Stimulated activated CD8-positive, alpha-beta memory T cell treated with anti-CD3 and anti-CD28 coated beads, Interleukin-2, amount 100 ng/mL, for 1 hour (primary cell): ENCODE measurements around the gene FLNB.

Experiments
- DNase-seq, 2 donors: peaks; one replicate each; pipeline ENCODE4 v3.0.0-alpha.2; 2020; ENCODE audit warnings: low read depth in 2 of 2

Gene FLNB

DNA sequence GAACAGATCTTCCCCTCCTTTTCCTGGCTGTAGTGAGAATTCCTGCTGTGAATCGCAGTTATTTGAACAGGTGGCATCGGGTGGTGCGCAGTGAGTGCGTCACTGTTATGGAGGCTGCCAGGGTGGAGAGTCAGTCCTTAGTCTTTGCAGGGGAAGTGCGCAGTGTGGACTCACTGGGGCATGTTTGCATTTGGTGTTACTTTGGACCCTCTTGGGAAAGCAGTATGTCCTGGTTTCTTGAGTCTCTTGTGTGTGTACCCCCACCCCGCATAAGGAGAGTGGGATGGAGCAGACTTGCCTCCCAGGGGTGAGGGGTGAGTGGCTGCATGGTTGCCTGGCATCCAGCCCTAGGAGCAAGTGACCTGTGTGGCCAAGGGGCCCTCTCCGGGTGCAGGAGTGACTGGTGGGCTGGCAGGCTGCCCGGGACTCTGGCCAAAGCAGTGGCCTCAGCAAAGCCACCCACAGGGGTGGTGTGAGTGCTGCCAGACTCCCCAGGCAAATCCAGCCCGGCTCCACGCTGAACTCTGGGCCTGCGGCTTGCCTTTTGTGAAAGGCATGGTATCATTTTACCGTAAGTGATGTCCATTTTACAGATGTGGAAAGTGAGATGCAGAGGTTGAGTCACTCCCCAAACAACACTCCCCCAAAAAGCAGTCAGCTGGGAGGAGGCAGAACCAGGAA, 156.1 kb downstream of the FLNB start:
- no peak for DNase-seq

DNA sequence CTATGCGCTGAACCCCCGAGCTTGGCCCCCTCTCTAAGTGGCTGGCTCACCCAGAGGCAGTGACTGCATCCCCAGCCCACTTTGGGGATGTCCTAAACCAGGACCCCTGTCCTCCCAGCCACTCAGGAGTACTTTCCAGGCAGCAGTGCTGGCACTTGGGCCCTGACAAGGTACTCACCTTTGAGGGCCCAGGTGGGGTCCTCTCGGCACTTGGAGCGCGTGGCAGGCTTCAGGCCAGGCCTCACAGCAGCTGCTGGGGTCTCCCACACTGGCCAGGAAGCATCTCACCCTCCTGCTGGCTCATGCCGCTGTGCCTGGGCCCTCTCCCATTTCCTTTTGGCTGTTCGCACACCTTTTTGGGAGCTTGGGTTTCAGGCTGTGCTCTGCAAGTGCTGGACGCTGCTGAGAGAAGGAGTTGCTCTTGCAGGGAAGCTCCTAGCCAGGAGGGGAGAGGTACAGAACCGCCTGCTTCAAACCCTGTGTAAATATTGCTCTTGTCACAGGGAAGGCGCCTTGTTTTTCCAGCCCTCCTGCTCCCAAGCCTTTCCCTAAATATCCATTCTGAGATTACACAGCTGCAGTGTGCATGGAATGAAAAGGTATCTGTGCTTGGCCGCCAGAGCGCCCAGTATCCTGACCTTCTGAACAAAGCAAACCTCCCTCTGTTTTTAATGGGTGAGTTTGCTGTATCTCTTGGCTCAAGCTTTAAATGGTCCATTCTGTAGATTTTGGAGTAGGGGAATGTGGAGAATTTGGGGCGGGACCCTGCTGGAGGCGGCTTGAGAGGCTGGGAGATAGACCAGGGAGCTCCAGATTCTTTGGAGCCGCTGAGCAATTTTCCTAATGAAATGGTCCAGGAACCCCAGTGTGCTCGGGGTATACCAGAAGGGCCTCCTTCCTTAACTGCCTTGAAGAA, 156.9 kb downstream of the FLNB start:
- no peak for DNase-seq

DNA sequence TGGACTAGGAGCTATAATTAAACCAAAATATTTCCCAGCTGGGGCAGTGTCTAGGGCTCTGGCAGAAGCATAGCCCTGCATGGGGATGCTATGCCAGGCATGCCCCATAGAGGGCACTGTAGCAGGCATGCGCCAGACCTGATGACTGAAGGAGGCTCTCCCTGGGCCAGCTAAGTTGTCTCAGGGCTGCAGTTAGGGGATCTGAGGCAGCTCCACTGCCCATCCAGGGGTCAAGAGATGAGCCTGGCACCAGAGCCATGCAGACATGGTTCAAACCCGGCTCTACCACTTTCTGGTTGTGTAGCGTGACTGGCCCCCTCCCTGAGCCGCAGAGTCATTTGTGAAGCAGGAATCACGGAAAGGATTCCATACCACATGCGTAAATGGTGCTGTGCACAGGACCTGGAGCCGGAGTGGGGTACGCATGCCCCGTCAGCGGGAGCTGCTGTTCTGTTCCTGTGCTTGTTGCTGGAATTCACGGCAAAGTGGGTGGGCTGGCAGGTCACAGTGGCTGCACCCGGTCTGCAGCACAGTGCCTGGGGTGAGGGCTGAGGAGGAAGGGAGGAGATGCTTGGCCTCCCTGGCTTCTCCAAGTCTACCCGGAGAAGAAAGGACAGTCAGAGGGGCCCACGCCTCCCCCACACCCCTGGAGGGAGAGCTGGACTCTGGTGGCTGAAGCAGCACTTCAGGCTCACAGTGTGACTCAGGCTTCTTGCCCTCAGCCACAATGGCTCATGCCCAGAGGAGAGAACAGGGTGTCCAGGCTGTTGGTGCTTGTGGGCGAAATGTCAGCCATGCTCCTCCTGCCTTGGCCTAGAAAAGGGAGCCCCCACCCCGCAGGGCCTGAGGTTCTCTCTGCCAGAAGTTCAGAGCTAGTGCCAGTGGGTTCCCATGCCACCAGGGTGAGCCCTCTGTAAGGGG, 159.5 kb downstream of the FLNB start:
- DNase-seq: peak; percentile 18 to 23

DNA sequence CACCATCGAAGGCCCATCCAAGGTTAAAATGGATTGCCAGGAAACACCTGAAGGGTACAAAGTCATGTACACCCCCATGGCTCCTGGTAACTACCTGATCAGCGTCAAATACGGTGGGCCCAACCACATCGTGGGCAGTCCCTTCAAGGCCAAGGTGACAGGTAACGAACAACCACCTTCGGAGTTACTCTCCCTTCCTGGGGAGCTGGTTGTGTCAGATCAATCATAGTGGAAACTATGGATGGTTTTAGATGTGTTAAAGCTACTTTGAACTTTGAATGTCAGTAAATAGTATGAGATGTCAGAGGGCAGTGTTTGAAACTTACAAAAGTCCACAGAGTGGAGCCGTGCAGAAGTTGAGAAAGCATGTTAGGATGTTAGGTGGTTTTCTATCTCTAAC, 160.3 kb downstream of the FLNB start:
- no peak for DNase-seq

DNA sequence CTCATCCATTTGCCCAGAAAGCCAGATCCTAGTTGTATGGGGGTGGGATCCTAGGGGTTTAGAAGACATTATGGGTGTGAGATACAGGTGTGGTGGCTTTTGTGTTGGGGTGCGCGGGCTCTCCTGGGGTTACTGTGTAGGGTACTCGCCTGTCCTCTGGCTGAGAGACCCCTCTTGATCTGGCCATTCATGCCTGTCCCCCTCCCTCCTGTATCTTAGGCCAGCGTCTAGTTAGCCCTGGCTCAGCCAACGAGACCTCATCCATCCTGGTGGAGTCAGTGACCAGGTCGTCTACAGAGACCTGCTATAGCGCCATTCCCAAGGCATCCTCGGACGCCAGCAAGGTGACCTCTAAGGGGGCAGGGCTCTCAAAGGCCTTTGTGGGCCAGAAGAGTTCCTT, 161.1 kb downstream of the FLNB start:
- no peak for DNase-seq

DNA sequence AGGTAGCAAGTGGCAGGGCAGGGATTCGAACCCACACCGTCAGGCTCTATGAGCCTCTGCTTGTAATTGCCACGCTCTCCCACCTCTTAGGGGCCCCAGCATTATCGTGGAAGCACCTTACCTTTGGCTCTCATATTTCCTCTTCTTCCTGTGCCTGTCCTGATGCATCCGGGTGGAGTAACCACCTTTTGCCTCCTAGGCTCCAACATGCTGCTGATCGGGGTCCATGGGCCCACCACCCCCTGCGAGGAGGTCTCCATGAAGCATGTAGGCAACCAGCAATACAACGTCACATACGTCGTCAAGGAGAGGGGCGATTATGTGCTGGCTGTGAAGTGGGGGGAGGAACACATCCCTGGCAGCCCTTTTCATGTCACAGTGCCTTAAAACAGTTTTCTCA, 162.2 kb downstream of the FLNB start:
- DNase-seq: no peak

DNA sequence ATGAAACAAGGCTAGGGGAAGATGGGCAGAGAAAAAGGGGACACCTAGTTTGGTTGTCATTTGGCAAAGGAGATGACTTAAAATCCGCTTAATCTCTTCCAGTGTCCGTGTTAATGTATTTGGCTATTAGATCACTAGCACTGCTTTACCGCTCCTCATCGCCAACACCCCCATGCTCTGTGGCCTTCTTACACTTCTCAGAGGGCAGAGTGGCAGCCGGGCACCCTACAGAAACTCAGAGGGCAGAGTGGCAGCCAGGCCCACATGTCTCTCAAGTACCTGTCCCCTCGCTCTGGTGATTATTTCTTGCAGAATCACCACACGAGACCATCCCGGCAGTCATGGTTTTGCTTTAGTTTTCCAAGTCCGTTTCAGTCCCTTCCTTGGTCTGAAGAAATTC, 162.9 kb downstream of the FLNB start:
- no peak for DNase-seq

DNA sequence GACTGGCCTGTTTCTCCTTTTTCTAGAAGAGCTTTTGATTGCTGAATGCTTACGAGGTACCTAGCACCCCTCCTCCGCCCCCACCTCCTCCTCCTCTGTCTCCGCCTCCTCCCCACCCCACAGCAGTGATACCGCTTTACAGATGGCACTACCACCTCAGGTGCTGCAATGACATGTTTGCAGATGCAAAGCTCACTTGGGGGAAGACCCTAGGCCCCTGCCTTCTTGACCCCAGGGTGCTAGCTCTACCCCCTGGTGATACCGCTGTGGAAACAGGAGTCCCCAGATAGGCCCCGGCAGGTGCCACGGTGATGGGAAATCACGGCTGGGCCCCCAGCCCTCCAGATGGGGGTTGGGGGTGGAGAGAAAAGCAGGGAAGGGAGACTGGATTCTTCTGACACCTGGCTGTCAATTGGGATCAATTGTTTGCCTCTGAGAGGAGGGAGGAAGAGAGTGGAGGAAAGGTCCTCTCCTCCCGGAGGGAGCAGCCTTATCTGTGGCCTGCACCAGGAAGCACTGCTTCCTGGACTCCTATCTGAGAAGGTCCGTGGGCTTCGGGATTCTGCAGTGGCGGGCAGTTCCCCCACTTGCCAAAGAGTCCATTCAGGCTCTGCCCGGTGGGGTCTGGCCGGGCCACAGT, 164.9 kb downstream of the FLNB start:
- no peak for DNase-seq

DNA sequence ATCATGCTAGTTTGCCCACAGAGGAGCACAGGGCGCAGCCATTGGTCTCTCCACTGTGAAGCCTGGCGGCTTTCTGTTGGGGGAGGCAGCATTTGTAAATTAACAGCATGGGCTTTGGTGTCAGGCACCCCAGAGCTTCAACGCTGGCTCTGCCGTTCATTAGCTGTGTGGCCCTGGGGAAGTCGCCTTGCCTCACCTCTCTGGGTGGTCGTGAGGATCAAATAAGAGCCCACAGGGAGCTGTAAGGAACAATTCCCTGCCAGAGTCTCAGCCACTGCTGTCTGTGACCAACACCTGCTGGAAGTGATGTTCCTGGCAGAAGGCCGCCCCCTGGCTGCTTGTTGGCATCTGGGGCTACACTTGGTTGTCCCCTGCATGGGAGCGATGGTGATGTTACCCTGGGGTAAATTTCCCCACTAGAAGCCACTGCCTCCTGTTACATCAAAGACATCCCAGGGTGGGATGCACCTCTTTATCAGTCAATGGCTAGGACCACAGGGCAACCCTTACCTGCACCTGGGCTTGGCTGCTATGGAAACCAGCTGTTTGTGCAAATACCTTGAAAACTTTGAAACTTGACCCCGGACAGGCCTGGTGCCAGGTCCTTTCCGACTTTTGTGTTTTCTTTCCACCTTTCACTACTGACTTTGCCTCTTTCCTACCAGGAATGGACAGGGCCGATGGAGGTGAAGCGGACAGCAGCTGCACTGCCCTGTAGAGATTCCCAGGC, 165.6 kb downstream of the FLNB start:
- no peak for DNase-seq

DNA sequence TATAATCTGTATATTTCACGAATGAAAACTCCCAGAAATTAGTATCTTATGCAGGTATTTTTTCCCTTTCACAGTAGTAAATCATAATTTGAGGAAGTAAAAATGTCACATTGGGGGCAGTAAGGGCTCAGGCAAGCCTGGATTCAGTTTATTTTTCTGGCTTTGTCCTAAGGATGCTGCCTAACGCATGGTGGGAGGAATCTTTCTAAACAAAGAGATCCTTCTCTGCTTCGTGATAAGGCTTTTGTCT, 166.9 kb downstream of the FLNB start:
- no peak for DNase-seq

DNA sequence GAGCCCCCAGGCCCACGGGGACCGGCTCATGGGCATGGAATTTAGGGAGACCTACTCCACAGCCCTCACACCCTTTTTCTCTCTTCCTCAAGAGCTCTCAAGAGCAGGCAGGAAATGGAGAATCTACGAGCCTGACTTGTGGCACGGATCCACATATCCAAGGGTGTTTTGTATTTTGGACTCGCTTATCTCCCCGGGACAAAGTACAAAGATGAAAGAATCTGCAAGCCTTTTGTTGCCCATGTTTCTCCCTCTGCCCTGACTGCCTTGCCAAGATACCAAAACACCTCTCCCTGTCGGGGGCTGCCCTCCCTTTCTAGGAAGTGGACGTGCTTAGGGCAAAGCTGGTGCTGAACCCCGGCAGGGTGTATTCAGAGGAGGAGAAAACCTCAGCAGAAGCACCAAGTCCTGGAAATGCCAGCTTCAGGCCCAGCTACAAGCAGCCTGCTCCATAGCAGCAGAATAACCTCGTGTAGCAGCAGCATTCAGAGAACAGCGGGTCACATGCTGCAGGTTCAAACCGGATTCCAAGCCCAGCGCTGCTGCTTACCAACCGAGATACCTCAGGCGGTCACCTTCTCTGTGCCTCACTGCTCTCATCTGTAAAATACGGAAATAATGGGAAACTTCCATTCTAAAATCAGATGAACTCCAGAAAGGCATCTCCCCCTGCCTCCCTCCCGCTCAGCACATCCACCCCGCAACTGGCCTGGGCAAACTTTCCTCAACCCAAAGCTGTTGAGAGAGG, 167.4 kb downstream of the FLNB start:
- no peak for DNase-seq

DNA sequence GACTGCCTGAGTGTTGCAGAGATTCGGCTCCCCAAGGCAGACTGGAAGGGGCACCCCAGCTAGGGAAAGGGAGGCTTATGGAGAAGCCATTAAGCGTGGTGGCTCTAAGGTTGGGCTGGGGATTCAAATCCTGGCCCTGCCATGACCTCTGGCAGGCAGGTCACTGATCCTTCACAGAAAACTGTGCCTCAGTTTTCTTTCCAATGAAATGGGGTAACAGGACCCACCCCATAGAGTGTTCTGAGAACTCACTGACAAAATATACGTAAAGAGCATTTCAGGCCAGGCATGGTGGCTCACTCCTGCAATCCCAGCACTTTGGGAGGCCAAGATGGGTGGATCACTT, 167.9 kb downstream of the FLNB start:
- no peak for DNase-seq

DNA sequence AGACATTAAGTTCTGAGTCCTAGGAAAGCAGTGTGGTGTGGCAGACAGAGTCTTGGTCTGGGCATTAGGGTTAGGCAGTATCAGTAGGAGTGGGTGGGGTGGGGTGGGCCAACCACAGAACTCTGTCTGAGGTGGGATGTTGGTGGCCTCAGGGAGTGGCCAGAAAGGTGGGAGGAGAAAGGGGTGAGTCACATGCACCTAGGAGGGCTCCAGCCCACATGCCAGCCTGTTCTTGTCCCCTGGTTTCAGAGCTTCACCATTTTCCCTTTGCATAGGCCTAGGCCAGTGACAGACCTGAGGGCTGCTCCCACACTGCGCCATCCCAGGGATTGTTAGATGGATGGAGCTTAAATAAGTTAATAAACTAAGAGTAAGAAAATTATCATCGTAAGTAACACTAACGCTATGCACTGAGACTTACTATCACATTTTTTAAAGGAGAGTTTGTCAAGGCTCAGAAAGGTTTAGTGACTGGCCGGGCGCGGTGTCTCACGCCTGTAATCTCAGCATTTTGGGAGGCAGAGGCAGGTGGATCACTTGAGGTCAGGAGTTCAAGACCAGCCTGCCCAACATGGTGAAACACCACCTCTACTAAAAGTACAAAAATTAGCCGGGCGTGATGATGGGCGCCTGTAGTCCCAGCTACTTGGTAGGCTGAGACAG, 168.7 kb downstream of the FLNB start:
- no peak for DNase-seq

DNA sequence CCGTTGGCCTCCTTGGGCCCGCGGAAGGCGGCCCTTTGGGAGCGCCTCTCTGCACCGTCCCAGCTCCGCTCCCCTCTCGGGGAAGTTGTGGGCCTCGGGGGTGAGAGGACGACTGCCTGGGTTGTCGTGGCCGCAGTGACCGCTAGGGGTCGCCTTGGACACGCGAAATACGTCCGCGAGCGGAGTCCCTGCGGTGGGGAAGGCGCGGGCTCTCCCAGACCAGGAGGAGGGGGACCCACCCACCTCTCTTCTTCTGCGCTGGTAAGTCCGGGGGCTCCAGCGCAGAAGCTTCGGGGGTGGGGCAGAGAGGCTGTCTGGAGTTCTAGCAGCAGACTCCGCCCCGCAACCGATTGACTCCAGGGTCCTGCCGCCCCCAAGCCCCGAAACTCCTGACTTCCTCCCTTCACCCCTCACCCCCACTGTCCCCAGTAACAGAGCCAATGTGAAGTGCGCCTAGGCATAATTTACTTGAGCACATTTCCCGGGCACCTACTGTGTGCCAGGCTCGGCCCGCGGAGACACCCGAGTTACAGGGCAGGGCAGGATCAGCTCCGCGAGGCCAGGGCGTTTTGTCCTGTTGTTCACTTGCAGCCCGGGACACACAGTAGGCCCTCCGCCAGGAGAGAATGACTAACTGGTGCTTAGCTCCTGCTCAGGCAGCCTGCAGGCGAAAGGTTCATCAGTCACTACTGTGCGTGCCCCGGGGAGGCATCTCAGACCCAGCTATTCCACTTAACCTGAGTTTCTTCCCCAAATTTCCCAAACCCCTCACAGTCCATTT, 169.7 kb downstream of the FLNB start:
- peak; percentile 80 for DNase-seq

DNA sequence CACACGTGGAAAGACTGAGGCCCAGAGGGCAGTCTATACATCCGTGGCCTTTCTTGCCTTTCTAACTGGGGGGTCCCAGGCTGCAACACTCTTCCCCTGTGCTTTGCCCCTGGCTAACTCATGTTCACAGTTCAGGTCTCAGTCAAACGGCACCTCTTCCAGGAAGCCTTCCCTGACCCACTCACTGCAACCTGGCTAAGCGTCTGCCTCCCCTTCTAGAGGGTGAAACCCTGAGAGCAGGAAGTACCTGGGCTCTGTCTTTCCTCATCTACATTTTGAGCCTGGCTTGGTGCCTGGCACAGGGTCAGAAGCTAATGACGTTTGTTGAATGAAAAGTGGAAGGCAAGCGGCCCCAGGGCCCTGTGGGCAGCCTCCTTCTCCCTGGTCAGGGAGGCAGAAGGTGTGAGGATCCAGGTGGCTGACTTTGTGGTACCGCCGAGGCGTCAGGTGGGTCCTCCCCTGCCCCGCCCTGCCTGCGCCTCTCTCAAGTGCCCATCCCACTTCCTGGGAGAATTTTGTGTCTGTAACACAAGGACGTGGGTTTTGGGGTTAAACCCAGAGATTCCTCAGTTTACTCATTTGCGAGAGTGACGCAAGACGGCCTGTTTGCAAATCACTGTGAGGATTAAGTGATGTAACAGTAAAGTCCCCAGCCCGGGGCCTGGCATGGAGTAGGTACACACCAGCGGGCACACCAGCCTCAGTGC, 170.5 kb downstream of the FLNB start:
- no peak for DNase-seq

DNA sequence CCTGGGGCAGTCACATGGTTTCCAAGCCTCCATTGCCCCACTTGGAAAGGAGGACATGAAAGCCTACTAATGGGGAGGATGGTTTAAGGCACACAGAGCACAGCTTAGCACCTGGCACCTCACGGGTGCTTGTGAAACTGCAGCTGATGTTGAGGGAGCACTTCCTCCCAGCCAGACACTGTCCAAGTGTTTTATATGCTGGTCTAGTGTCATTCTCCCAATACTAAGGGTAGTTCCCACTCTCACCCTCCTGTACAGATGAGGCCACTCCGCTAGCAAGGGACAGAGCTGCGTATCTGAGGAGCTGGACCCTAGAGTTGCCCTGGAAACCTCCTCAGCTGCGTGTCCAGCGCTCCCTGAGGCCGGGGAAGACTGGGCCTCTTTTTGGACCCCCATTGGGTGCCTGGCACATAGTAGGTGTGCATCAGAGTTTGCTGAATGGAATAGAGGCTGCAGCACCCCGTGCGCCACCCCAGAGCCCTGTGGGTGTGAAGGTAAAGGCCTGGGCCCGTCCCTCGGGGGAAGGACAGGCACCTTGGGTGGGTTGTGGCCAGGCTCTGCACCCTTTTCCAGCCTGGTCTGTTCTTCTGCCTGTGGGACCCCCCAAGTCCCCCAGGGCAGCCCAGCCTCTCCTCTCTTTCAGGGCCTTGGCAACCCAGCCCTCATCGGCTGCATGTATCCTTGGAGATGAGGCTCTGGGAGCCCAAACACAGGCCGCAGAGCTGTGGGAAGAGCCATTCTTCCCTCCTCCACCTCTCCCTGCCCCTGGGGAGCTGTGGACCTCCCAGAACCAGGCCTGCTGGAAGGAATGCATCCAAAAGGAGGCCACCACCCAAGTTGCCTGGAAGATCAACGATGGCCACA, 171.2 kb downstream of the FLNB start:
- DNase-seq: no peak

DNA sequence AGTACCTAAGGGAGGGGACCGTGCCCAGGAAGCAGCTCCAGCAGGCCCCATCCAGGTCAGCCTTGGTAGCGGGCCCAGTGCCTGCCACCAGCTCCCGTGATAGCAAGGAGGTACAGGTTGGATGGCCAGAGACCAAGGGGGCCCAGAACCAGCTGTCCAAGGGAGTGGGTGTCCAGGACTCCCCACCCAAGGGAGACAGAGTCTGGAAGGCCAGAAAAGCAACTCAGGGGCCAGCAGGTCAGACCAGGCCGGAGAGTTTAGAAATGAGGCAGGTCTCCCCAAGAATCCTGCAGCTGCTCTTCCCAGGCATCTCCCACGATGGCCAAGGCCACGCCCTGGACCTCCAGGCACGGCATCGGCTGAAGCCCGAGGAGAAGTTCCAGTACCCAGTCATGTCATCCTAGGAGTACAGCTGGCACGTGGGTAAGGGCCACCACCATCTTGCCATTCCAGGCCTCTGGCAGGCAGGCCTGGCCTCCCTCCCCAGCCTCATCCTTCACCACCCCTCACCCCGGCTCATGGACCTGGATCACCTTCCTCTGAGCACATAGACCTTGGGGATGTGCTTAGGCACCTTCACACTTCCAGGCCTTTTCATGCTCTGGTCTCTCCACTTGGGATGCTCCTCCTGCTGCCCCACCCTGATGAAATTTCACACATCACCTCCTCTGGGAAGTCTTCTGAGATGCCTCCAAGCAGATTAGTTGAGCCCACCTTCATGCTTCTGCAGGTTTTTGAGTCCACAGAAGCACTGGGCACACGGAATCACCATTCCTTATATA, 172.1 kb downstream of the FLNB start:
- DNase-seq: no peak
